Measurements from ENCODE around the gene GRID1.

GRCh38 chr10:86062647-86063145 is 303.9 kb downstream of the GRID1 start:
- TF ChIP-seq, protein P1, sequence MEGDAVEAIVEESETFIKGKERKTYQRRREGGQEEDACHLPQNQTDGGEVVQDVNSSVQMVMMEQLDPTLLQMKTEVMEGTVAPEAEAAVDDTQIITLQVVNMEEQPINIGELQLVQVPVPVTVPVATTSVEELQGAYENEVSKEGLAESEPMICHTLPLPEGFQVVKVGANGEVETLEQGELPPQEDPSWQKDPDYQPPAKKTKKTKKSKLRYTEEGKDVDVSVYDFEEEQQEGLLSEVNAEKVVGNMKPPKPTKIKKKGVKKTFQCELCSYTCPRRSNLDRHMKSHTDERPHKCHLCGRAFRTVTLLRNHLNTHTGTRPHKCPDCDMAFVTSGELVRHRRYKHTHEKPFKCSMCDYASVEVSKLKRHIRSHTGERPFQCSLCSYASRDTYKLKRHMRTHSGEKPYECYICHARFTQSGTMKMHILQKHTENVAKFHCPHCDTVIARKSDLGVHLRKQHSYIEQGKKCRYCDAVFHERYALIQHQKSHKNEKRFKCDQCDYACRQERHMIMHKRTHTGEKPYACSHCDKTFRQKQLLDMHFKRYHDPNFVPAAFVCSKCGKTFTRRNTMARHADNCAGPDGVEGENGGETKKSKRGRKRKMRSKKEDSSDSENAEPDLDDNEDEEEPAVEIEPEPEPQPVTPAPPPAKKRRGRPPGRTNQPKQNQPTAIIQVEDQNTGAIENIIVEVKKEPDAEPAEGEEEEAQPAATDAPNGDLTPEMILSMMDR (IDR thresholded peaks at IDR 0.05; ENCODE audit: insufficient read depth, low read depth, low read length) = no peak
- no peak for TF ChIP-seq EZH2 (IDR thresholded peaks at IDR 0.05; ENCODE audit: insufficient read depth, low read length)
